Right lobe of liver (tissue), 6 donors: ENCODE results near the gene FBXW11. TPM values are rescaled to one million over a fixed set of nuclear protein-coding genes. Genes with fewer than 3 reads are reported as not detected.

ENCODE experiments used
- ATAC-seq, 4 donors: fragments of 200-7000 bp; cut with Tn5 transposase; one replicate each; pipeline ENCODE4 v1.9.1; 2020; ENCODE audit warnings: mild to moderate bottlenecking in 4 of 4, moderate library complexity in 4 of 4
- DNase-seq, 3 donors: peaks; one replicate each; pipeline ENCODE4 v3.0.0-alpha.2; 2020
- H3K27ac ChIP-seq, 3 donors: fragments of 200-600 bp; one replicate each; pipeline ENCODE4 v1.8.0; 2022
- H3K27me3 ChIP-seq, 2 donors: fragments of 200-600 bp; one replicate each; pipeline ENCODE4 v1.8.0; 2022
- H3K36me3 ChIP-seq, 4 donors: fragments of 200-600 bp; sonication (generic) in 1 of 4; one replicate each; pipeline versions ENCODE4 v1.5.1 to v1.8.0; 2017 to 2022; ENCODE audit warnings: control low read depth in 1 of 4
- H3K4me1 ChIP-seq, 4 donors: fragments of 200-600 bp; sonication (generic) in 1 of 4; one replicate each; pipeline versions ENCODE4 v1.5.1 to v1.8.0; 2017 to 2022; ENCODE audit warnings: control low read depth in 1 of 4
- H3K4me3 ChIP-seq, 3 donors: fragments of 200-600 bp; one replicate each; pipeline ENCODE4 v1.8.0; 2022
- H3K9me3 ChIP-seq, 4 donors: fragments of 200-600 bp; sonication (generic) in 1 of 4; one replicate each; pipeline versions ENCODE4 v1.5.1 to v1.8.0; 2017 to 2022; ENCODE audit warnings: control low read depth in 1 of 4
- CTCF ChIP-seq, 4 donors: fragments of 200-600 bp in 3 of 4; fragments of 450-650 bp in 1 of 4; IDR thresholded peaks; one replicate each; pipeline versions ENCODE4 v1.5.1 to v1.8.0; 2016 to 2022; ENCODE audit warnings: antibody characterized with exemption in 4 of 4, mild to moderate bottlenecking in 2 of 4
- POLR2A ChIP-seq: fragments of 450-650 bp; IDR thresholded peaks from one replicate; pipeline ENCODE4 v1.6.1; 2017; ENCODE audit warnings: antibody characterized with exemption, mild to moderate bottlenecking
- WGBS: methylation state at CpG from one replicate; pipeline ENCODE4 v1.1.6; 2018; ENCODE audit warnings: low coverage, low lambda C conversion rate; ENCODE audit not compliant: insufficient coverage; ENCODE audit errors: missing lambda C conversion rate; 5-methylcytosine and 5-hydroxymethylcytosine counted together
- intact Hi-C, 2 donors: fragments of 100-400 bp; cut with DNase I; formaldehyde crosslinking; loops; one replicate each; pipeline versions ENCODE4 v1.11.2 to v1.14.1; 2022
- total RNA-seq, 6 experiments: library from RNA; depleted of rRNA in 2 of 6; stranded (reverse); fragments of >200 nt in 2 of 6; fragmentation: NEBNext Ultra II Directional in 3 of 6; extraction: Animal tissue kit (Norgen Biotek cat#: 25700) in 3 of 6; gene quantifications; one replicate each; pipeline versions ENCODE4 v1.1.0 to v1.2.4, GENCODE V29; 2016 to 2023
- donor health status: DM: no; HTN: yes; CAD: no.
- donor health status: DM: no; HTN: no; CAD: no.
- donor health status: DM: no; HTN: no; CAD: no.
- donor health status: DM: no; HTN: yes; CAD: no.
- donor health status: DM: no; HTN: yes; CAD: no.

The FBXW11 gene
- total RNA-seq, 6 experiments from 2014 or later: 19.9 to 35.9 (median 28.4) TPM

GRCh38 chr5:172044631-172045314 is 38.3 kb upstream of the FBXW11 start:
- 90% methylated on average over 6 of the region's 14 CpGs for WGBS
- TF ChIP-seq POLR2A: no peak
- no peak for TF ChIP-seq CTCF (IDR thresholded peaks at IDR 0.05)
- ATAC-seq (no peak), DNase-seq (no peak)
- Histone ChIP-seq H3K27me3 (no peaks in the 10 kb centered on the region), H3K4me1 (no peaks in the 10 kb centered on the region), H3K9me3 (no peaks in the 10 kb centered on the region), H3K36me3 (no peaks in the 10 kb centered on the region), H3K4me3 (no peak overlapping the region), H3K27ac (no peak overlapping the region)
- intact Hi-C loops: loop anchor here (5.0 to 10.0 kb wide), 2 partner anchors 132 to 140 kb away; no protein-coding TSS in a partner anchor

GRCh38 chr5:172043865-172044264 is 37.4 kb upstream of the FBXW11 start:
- no peaks in the 10 kb centered on the region for H3K9me3 ChIP-seq
- TF ChIP-seq CTCF (IDR thresholded peaks at IDR 0.05) (no peak), POLR2A (no peak)
- no peaks in the 10 kb centered on the region for H3K4me1 ChIP-seq
- DNase-seq (no peak), ATAC-seq (no peak)
- H3K4me3 ChIP-seq: no peak overlapping the region
- no peaks in the 10 kb centered on the region for H3K36me3 ChIP-seq
- intact Hi-C loops: loop anchor here (5.0 to 10.0 kb wide), 2 partner anchors 132 to 139 kb away; no protein-coding TSS in a partner anchor
- no peaks in the 10 kb centered on the region for H3K27me3 ChIP-seq
- 83% methylated on average over 5 of the region's 13 CpGs for WGBS
- no peak overlapping the region for H3K27ac ChIP-seq

GRCh38 chr5:172042183-172042582 is 35.7 kb upstream of the FBXW11 start:
- no peaks in the 10 kb centered on the region for H3K9me3 ChIP-seq
- no peaks in the 10 kb centered on the region for H3K27me3 ChIP-seq
- DNase-seq (no peak), ATAC-seq (no peak)
- intact Hi-C loops: loop anchor here (5.0 to 10.0 kb wide), 2 partner anchors 130 to 137 kb away; no protein-coding TSS in a partner anchor
- no peak overlapping the region for H3K4me3 ChIP-seq
- WGBS: 93% methylated on average over 8 of the region's 13 CpGs
- H3K27ac ChIP-seq: no peak overlapping the region
- H3K36me3 ChIP-seq: no peaks in the 10 kb centered on the region
- no peak for TF ChIP-seq POLR2A
- no peak for TF ChIP-seq CTCF (IDR thresholded peaks at IDR 0.05)
- H3K4me1 ChIP-seq: no peaks in the 10 kb centered on the region

GRCh38 chr5:172038167-172038566 is 31.7 kb upstream of the FBXW11 start:
- DNase-seq (no peak), ATAC-seq (no peak)
- no peaks in the 10 kb centered on the region for H3K27me3 ChIP-seq
- H3K36me3 ChIP-seq: no peaks in the 10 kb centered on the region
- 80% methylated on average over 3 of the region's 3 CpGs for WGBS
- intact Hi-C loops: no loop called here
- no peak for TF ChIP-seq POLR2A
- no peak for TF ChIP-seq CTCF (IDR thresholded peaks at IDR 0.05)
- H3K4me1 ChIP-seq: no peaks in the 10 kb centered on the region
- H3K4me3 ChIP-seq: no peak overlapping the region
- H3K27ac ChIP-seq: no peak overlapping the region
- H3K9me3 ChIP-seq: no peaks in the 10 kb centered on the region
